NB4 (cell line): Measurements from ENCODE around the gene FAM53B.

Experiments
- DNase-seq: peaks from one replicate; pipeline ENCODE4 v3.0.0; 2010; ENCODE audit warnings: low read depth
- H3K4me3 ChIP-seq: one replicate; pipeline ENCODE4 v1.5.1; 2011; ENCODE audit warnings: mild to moderate bottlenecking, low read depth, low read length, moderate library complexity
- MYC ChIP-seq: IDR thresholded peaks from 2 replicates; pipeline ENCODE4 v1.6.1; 2011; ENCODE audit warnings: low read depth, low read length
- POLR2A ChIP-seq: IDR thresholded peaks from 2 replicates; pipeline ENCODE4 v1.6.1; 2011; ENCODE audit warnings: mild to moderate bottlenecking; ENCODE audit not compliant: insufficient read length; ENCODE audit errors: extremely low read depth
- TF ChIP-seq, protein P1 (sequence below): IDR thresholded peaks from one replicate; pipeline ENCODE4 v1.5.1; 2012; ENCODE audit warnings: low read depth, low read length
- TF ChIP-seq, protein P2 (sequence below): IDR thresholded peaks from 2 replicates; pipeline ENCODE4 v1.6.1; 2011; ENCODE audit warnings: low read depth, low read length

The FAM53B gene

DNA sequence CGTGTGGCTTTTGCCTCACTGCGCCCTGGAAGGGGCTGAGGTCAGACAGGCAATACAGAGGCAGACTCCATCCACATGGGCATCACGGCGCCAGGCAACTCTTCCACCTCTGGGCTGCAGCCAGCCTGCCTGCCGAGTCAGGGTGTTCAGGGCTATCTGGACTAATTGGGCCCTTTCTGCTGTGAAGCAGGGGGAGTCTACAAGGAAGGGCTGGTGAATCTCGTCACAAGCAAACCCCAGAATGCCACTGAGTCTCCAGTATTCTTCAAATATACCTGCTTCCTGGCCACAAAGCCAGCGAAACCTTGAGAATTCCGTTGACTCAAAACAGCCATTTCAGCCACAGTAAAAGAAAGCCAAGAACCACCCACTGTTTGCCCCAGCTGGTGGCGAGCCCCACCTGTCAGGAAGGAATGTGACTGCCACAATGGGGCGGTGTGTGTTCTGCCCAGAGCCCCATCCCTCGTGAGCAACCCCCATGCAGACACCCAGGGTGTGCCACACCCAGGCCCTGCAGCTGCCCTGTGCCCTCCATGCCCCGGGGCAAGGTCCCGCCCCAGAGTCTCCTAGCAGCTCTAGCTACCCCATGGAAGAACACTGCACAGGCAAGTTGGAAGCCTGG is 117.3 kb downstream of the FAM53B start:
- H3K4me3 ChIP-seq, result no peak overlapping the region
- TF ChIP-seq POLR2A (no peak), MYC (no peak)
- TF ChIP-seq, protein P1, sequence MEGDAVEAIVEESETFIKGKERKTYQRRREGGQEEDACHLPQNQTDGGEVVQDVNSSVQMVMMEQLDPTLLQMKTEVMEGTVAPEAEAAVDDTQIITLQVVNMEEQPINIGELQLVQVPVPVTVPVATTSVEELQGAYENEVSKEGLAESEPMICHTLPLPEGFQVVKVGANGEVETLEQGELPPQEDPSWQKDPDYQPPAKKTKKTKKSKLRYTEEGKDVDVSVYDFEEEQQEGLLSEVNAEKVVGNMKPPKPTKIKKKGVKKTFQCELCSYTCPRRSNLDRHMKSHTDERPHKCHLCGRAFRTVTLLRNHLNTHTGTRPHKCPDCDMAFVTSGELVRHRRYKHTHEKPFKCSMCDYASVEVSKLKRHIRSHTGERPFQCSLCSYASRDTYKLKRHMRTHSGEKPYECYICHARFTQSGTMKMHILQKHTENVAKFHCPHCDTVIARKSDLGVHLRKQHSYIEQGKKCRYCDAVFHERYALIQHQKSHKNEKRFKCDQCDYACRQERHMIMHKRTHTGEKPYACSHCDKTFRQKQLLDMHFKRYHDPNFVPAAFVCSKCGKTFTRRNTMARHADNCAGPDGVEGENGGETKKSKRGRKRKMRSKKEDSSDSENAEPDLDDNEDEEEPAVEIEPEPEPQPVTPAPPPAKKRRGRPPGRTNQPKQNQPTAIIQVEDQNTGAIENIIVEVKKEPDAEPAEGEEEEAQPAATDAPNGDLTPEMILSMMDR, result no peak
- TF ChIP-seq, protein P2, sequence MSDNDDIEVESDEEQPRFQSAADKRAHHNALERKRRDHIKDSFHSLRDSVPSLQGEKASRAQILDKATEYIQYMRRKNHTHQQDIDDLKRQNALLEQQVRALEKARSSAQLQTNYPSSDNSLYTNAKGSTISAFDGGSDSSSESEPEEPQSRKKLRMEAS, result no peak
- DNase-seq, result no peak

DNA sequence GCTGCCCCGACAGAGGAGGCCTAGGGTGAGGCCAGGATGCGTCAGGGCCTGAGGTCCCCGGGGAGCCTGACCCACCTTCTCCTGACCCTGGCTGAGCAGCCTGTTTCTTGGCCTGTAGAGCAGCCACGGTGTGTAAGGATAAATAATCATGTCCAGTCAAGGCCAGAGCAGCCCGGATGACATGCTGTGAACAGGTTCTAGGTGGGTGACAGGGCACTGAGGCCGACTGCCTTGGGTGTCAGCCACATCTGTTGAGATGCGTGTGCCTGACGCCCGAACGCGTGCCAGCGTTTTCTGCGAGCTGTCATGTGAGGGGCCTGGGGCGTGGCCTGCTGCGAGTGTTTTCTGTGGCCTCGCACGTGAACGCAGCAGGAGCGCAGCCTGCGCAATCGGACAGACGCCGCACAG is 118.3 kb downstream of the FAM53B start:
- TF ChIP-seq, protein P2, result no peak
- TF ChIP-seq, protein P1, result no peak
- TF ChIP-seq MYC, result no peak
- no peak for TF ChIP-seq POLR2A
- no peak for DNase-seq

DNA sequence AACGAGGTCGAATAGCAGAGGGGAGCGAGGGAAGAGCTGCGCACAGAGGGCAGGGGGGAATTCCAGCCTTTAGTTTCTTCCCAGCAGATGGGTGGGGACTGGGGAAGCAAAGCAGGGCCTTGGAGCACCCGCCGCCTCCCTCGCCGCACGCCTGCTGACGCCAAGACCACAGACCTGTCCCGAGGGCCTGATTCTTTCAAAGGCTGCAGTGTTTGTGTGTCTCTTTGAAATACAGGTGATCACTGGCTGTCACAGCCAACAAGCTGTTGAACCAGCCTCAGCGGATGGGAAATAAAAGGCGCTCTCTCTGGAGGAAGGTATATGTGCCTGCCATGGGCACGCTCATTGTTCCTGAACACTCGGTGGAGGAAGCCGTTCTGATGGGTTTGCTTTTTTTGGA is 119.3 kb downstream of the FAM53B start:
- no peak for DNase-seq
- TF ChIP-seq, protein P1, result no peak
- TF ChIP-seq, protein P2, result no peak
- TF ChIP-seq MYC, result no peak
- no peak for TF ChIP-seq POLR2A
- H3K4me3 ChIP-seq, result no peak overlapping the region

More for the DNA sequence above, 118.3 kb downstream of the FAM53B start:
- H3K4me3 ChIP-seq, result no peak overlapping the region

DNA sequence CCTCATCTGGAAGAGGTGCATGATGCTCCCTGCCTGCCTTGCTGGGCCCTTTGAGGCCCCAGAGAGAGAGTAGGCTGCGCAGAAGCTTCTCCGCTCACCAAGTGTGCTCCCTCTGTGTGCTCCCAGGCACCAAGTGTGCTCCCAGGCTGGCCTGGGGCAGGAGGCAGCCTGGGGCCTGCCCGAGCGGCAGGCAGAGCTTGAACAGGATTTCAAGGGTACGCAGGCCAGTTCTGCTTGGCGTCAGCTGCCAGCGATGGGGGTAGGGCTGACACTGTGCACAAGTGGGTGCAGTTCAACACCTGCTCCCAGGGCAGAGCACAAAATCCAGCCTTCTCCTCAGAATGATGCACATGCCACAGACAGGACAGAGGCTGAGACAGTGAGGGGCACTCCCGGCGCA is 119.7 kb downstream of the FAM53B start:
- TF ChIP-seq, protein P2, result no peak
- TF ChIP-seq, protein P1, result no peak
- TF ChIP-seq MYC, result no peak
- no peak for TF ChIP-seq POLR2A
- DNase-seq, result no peak
- H3K4me3 ChIP-seq, result no peak overlapping the region

DNA sequence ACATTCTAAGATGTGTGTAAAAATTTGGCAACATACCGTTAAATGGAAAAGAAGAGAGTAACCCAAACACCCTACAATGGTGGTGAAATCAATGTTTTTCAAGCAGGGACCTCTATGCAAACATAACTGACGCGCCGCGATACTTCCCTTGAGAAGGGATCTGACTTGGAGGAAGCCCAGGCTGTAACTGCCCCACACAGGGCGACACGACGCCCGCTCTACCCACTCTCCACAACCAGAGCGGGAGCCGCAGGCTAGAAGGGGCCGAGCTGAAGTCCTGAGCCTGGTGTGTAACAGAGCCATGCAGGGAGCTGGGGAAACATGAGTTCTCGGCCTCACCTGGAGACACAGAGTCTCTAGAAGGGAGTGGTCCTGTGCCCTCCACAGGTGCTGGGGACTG is 120.2 kb downstream of the FAM53B start:
- no peak for DNase-seq
- no peak overlapping the region for H3K4me3 ChIP-seq
- TF ChIP-seq, protein P1, result no peak
- TF ChIP-seq, protein P2, result no peak
- TF ChIP-seq MYC, result no peak
- no peak for TF ChIP-seq POLR2A
